H7 (cell line): ENCODE results near the gene TMEM254. TPM values are rescaled to one million over a fixed set of nuclear protein-coding genes. Genes with fewer than 3 reads are reported as not detected.
"Not testable (repeated sequence)": the region's sequence is repeated elsewhere in the genome, so short reads cannot be mapped to it uniquely, and the experiment has no call there.

Experiments
- DNase-seq: peaks from one replicate; pipeline ENCODE4 v3.0.0; 2012
- H3K27me3 ChIP-seq: 2 replicates; pipeline ENCODE4 v1.6.0; 2011; ENCODE audit warnings: mild to moderate bottlenecking, low read length; ENCODE audit not compliant: control insufficient read depth, insufficient read depth
- H3K36me3 ChIP-seq: replicated peaks from 2 replicates; pipeline ENCODE4 v1.5.1; 2011; ENCODE audit warnings: low read length; ENCODE audit not compliant: control insufficient read depth, insufficient read depth
- H3K4me3 ChIP-seq: 2 replicates; pipeline ENCODE4 v1.5.1; 2011; ENCODE audit warnings: low read depth, mild to moderate bottlenecking, control low read depth, low read length, moderate library complexity; ENCODE audit not compliant: insufficient read depth
- total RNA-seq: library from RNA; depleted of rRNA; stranded (reverse); fragments of >200 nt; shearing (Covaris generic); gene quantifications from 2 replicates; pipeline ENCODE4 v1.2.3, GENCODE V29; 2014

Gene TMEM254
- total RNA-seq, 1 experiment from 2014 or later: 18.4 TPM

DNA sequence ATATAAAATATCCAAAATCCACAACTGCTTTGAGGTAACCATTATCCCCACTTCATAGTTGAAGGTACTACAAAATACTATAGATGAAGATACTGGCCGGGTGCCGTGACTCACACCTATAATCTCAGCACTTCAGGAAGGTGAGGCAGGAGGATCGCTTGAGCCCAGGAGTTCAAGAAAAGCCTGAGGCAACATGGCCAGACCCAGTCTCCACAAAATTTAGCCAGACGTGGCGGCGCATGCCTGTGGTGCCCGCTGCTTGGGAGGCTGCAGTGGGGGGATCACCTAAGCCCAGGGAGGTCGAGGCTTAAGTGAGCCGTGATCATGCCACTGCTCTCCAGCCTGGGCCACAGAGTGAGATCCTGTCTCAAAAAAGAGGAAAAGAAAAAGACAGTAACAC, 21.7 kb downstream of the TMEM254 start:
- DNase-seq: no peak
- no peaks in the 10 kb centered on the region for H3K36me3 ChIP-seq
- no peaks in the 10 kb centered on the region for H3K27me3 ChIP-seq
- H3K4me3 ChIP-seq: no peak overlapping the region

DNA sequence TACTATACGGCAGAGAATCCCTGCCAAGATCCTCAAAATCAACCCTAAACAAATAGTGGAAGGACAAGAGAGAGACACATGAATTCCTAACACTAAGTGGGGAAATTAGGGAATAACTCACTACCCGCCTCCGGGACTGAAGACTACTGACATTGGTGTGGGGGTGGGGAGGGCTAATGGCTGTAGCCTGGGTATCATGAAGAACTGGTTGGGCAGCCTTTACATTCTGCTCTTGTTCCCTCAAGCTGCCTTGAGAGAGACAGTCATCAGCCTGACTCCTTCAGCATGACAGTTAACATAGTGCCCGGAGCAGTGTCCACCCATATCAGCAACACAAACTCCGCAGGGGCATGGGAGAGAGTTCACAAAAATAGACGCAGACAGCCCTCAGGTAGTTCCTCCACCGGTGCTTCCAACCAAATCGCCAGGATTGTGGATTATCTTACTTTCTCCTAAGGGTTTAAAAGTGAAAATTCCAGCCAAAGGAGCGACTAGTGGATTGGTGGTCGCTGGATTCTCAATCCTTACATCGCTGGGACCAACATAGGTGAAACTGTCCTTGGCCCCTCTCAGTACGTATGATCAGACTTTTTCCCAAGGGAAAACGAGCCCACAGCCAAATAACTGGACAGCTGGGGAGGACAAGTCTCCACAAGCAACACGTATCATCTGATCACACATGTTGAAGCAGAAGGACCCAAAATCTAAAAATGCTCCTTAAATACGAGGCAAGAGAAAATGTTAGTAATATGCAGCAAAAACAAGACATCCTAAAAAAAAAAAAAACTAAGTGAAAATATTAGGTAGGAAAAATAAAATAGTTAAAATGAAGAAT, 22.6 kb downstream of the TMEM254 start:
- H3K27me3 ChIP-seq: no peaks in the 10 kb centered on the region
- no peaks in the 10 kb centered on the region for H3K36me3 ChIP-seq
- DNase-seq: peak; percentile 30
- H3K4me3 ChIP-seq: no peak overlapping the region

GRCh38 chr10:80104066-80104926, 25.8 kb downstream of the TMEM254 start:
- H3K27me3 ChIP-seq: no peaks in the 10 kb centered on the region
- no peak overlapping the region for H3K4me3 ChIP-seq
- DNase-seq: no peak
- H3K36me3 ChIP-seq: no peaks in the 10 kb centered on the region

- no peak overlapping the region for H3K4me3 ChIP-seq
- H3K27me3 ChIP-seq: no peaks in the 10 kb centered on the region
- no peak for DNase-seq
- no peaks in the 10 kb centered on the region for H3K36me3 ChIP-seq
Observed at GRCh38 chr10:80108576-80109239, 30.2 kb downstream of the TMEM254 start.

DNA sequence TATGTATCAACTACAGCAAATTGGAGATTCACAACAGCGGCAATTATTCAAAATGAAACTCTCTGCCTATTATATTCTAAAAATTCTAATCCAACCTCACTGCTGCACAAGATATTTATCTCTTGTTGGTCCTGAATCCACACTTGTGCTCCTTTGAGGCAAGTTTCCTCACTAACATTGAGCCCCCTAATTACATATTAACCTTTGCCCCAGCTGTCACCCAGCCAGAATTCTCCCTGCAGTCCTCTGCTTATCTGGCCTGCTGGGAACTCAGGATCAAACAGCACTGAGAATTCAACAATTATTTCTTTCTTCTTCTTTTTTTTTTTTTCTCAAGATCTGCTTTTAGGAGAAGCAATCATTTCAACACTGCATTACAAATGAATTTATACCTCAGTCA, 32.5 kb downstream of the TMEM254 start:
- no peak overlapping the region for H3K4me3 ChIP-seq
- DNase-seq: no peak
- no peaks in the 10 kb centered on the region for H3K36me3 ChIP-seq
- H3K27me3 ChIP-seq: no peaks in the 10 kb centered on the region

DNA sequence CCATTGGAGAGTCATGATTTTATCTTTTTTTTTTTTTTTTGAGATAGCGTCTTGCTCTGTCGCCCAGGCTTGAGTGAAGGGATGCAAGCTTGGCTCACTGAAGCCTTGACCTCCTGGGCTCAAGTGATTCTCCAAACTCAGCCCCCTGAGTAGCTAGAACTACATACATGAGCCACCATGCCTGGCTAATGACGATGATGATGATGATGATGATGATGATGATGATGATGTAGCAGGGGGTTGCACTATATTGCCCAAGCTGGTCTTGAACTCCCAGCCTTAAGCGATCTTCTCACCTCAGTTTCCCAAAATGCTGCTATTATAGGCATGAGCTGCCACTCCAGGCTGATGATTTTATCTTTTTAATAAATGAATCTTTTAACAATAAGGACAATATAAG, 40.2 kb downstream of the TMEM254 start:
- Histone ChIP-seq H3K27me3 (no peaks in the 10 kb centered on the region), H3K4me3 (no peak overlapping the region), H3K36me3 (no peaks in the 10 kb centered on the region)
- DNase-seq: no peak

DNA sequence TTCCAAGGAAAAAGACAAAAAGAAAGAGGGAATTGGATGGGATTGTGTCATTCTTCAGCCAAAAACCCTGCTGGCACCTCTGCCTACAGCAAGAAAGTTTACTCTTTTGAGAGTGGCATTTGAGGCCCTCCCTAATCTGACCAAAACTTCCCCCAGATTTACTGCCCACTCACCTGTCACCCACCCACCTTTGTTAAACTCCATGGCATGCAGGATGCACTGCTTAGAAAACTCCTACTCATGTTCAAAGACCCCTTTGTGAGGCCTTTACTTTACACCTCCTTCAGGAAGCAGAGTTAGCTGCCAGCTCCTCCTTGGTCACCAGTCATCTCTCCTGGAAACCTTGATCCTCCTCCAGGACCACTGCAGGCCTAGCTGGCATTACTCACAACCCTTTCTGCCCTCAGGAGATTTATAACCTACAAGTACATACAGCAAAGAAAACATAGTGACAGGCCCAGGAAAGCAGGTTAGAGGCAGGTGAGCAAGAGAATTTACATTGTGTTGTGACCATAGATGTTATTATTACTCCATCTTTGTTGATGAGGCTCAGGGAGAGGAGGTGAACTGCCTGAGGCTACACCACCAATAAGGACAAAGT, 43.7 kb downstream of the TMEM254 start:
- Histone ChIP-seq H3K4me3 (no peak overlapping the region), H3K36me3 (no peaks in the 10 kb centered on the region), H3K27me3 (no peaks in the 10 kb centered on the region)
- no peak for DNase-seq

DNA sequence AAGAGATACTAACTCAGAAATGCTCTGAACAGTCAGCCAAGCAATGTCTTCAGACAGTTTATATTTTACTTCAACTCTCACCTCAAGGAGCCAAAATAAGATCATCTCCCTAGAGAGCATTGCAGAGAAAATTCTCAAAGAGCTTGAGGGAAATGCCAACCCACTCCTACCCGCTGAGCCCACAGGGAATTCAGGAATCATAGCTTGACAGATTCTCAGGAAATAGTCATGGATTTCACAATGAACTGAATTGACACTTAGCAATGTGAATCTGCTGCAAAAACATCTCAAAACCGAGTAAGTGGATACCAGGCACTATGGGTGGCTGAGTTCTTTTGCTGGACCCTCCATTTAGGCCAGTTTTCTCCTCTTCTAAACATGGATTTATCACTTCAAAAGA, 44.3 kb downstream of the TMEM254 start:
- no peak for DNase-seq
- H3K4me3 ChIP-seq: no peak overlapping the region

GRCh38 chr10:80126876-80127275, 48.4 kb downstream of the TMEM254 start:
- no peaks in the 10 kb centered on the region for H3K36me3 ChIP-seq
- no peak overlapping the region for H3K4me3 ChIP-seq
- DNase-seq: peak; percentile 19
- peaks cover 3% of the 10 kb centered on the region for H3K27me3 ChIP-seq

More for the DNA sequence above, 44.3 kb downstream of the TMEM254 start:
- no peaks in the 10 kb centered on the region for H3K27me3 ChIP-seq
- H3K36me3 ChIP-seq: no peaks in the 10 kb centered on the region

DNA sequence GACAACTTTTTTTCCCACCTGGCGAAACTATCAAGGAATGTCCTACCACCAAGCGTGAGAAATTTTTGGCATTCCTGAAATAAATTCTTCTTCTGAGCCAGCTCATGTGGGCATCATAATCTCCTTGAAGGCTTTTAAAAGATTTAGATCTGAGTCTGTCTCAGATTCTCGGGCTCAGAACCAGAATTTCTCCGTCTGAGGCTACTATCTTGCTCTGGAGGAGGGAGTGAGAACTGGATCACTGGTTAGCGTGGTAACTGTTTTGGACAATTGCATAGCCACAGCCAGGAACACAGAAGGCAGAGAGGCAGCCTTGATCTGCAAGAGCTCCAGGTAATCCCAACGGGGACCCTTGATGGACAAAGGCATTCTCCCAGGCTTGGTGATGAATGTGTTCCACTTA, 53.0 kb downstream of the TMEM254 start:
- H3K36me3 ChIP-seq: no peaks in the 10 kb centered on the region
- DNase-seq: peak; percentile 72
- peaks cover 20% of the 10 kb centered on the region for H3K27me3 ChIP-seq
- H3K4me3 ChIP-seq: no peak overlapping the region

GRCh38 chr10:80132299-80133139, 54.1 kb downstream of the TMEM254 start, which contains the start of gene PLAC9:
Gene PLAC9, plus strand, starts transcription at chr10:80132730. Its CDS starts 33 bp downstream, at chr10:80132763.
- peak; percentile 85 for DNase-seq
- H3K27me3 ChIP-seq: peaks cover 20% of the 10 kb centered on the region
- H3K36me3 ChIP-seq: no peaks in the 10 kb centered on the region
- peak within 1 kb of the TSS; percentile 53 for H3K4me3 ChIP-seq

DNA sequence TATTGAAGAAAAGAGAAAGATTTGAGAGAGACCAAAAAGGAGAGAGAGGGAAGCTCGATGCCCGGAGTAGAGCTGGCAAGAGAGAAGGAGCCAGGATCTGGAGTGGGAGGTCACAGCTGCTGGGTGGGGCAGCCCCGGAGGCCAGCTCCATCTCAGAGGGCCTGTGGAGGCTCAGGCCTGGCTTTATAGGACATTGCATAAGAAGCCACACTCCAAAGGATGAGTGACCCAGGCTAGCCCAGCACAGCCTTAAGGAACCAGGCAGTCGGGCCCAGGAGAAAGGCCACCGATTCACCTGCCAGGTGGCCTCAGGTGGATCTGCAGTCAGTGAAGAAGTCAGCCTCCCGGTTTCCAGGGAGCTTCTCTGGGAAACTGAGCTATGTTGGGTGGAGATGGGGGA, 54.7 kb downstream of the TMEM254 start:
- H3K4me3 ChIP-seq: no peak overlapping the region
- DNase-seq: peak; percentile 51
- H3K36me3 ChIP-seq: no peaks in the 10 kb centered on the region
- peaks cover 20% of the 10 kb centered on the region for H3K27me3 ChIP-seq

DNA sequence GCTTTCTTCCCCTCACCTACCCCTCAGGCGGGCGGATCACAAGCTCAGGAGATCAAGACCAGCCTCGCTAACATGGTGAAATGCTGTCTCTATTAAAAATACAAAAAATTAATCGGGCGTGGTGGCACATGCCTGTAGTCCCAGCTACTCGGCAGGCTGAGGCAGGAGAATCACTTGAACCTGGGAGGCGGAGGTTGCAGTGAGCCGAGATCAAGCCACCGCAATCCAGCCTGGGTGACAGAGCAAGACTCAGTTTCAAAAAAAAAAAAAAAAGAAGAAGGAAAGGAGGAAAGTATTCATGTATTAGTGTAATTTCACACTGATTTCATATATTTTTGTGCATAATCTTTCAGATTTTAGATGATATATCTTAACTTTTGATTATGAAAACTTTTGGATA, 55.2 kb downstream of the TMEM254 start:
- not testable (repeated sequence) for H3K36me3 ChIP-seq, DNase-seq, H3K4me3 ChIP-seq
- H3K27me3 ChIP-seq: peaks cover 20% of the 10 kb centered on the region
